CD4-positive, alpha-beta T cell treated with Interleukin-6 at 100 ng/mL for 8 hours (primary cell): Measurements from ENCODE around the gene GRAMD2A.
"Not testable (repeated sequence)": the region's sequence is repeated elsewhere in the genome, so short reads cannot be mapped to it uniquely, and the experiment has no call there.

Source experiments
- DNase-seq: peaks from one replicate; pipeline ENCODE4 v3.0.0-alpha.2; 2020; ENCODE audit warnings: mixed read lengths, low spot score

The GRAMD2A gene

DNA sequence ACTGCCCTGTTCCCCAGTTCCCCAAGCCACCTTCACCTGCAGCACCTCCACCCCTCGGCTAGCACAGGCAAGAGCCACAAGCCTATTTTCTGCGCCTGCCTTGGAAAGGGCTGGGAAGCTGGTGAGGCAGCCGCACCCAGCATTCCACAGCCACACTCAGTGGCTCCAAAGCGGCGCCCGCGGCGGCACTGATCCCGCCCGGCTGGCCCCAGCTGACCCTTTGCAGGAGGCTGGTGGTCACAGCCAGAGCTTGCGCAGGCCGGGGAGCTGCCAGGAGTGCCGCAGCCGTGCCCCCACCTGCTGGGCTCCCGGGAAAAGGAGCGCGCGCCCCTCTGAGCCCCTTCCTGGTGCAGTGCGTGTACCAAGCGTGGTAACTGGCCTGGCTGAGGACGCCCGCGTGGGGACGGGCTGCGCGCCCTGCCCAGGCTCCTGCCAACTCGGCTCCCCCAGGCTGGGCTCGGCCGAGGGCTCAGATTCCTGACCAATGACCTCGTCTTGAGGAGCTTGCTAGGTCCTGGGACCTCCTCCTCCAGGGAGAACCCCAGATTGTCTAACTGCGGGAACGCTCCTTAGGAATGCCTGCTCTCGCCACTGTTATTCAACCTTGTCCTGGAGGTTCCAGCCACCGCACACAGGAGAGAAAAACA, 13.3 kb downstream of the GRAMD2A start:
- no peak for DNase-seq

- no peak for DNase-seq
Observed at GRCh38 chr15:72183781-72184164, 13.8 kb downstream of the GRAMD2A start.

GRCh38 chr15:72182673-72183072, 14.9 kb downstream of the GRAMD2A start:
- DNase-seq: no peak

DNA sequence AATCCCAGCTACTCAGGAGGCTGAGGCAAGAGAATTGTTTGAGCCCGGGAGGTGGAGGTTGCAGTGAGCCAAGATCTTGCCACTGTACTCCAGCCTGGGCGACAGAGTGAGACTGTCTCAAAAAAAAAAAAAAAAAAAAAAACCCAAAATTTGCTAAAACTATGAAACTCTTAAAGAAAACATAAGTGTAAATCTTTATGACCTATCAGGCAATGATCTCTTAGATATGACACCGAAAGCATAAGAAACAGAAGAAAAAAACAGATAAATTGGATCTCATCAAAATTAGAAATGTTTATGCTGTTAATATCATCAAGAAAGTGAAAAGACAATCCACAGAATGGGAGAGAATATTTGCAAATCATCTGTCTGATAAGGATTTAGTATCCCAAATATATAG, 15.3 kb downstream of the GRAMD2A start:
- no peak for DNase-seq

GRCh38 chr15:72180761-72181324, 16.7 kb downstream of the GRAMD2A start:
- no peak for DNase-seq

DNA sequence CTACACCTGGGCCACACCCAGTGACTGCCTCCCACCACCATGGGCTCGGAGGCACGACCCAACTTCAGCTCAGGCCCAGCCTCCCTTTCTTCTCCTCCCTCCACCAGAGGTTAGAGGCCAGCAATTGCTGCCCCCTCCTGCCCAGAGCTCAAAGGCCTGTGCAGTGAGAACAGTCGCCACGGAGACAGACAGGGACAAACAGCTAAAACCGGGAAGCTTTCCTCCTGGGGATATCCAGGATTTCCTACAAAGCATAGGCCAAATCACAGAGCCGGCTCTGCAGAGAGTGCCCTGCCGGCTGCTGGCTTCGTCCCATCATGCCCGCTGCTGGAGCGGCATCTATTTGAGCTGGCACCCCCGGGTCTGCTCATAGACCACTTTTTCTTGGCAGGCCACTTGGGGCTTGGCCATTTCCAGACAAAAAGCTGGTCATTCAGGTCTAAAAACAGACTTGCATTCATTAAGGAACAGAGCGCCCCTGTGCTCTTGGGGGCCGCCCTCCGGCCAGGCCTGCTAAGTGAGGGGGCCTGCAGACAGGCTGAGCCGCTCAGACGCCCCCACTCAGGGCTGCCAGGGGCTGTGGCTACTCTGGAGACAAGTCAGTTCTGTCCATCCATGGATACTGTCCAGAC, 17.5 kb downstream of the GRAMD2A start:
- DNase-seq: no peak

DNA sequence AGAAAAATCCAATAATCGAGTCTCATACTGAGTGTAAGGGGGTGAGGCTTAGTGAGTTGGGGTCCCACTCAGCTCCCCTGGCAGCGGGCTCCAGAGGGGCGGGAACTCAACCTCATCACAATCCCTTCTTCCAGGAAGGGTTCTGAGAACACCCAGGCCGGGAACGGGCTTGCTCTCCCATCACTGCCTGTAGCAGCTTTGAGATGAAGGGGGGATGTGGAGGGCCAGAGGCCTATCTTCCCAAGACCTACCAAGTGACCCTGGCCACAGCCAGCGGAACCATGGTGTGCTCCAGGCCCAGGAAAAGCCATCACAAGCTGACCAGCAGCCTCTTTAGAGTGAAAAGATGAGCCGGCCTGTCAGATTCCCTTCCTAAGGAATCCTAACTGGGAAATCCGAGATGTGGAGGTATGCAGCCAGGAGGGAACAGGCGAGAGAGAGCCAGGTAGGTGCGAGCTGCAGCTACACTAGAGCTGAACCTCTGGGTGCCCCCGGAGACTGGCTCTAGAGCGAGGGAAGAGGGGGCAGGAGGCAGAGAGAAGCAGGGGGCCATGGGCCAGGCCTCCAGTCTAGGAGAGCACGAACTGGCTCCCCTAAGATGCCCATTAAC, 18.5 kb downstream of the GRAMD2A start:
- DNase-seq: no peak

DNA sequence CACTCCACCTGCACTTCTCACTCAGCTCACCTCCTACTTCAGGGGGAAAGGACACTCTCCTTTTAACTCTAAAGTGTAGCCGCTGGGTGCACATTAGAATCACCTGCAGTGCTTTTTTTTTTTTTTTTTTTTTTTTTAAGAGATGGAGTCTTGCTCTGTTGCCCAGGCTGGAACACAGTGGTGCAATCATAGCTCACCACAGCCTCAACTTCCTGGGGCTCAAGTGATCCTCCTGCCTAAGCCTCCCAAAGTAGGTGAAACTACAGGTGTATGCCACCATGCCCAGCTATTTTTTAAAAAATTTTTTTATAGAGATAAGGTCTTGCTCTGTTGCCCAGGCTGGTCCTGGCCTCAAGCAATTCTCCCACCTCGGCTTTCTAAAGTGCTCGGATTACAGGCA, 20.8 kb downstream of the GRAMD2A start:
- no peak for DNase-seq

DNA sequence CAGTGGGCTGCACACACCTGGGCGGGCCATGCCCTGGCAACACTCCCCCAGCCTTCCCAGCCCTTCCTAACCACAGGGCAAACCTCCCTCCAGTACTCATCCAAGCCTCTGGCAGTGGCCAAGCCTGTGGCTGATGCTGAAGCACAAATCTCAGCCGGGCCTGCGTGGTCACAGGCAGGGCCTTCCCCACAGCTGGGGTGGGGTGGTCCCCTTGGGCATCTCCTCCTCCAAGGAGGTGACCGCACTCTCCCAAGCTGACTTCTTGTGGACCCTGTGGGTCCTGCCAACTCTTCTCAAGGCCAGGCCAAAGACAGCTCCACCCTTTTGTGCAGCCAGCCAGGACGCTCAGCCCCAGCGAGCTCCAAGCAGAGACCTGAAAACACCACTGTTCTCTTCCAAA, 21.4 kb downstream of the GRAMD2A start:
- no peak for DNase-seq

- no peak for DNase-seq
Observed at GRCh38 chr15:72175186-72176044, 22.2 kb downstream of the GRAMD2A start.

- no peak for DNase-seq
Observed at GRCh38 chr15:72174551-72175165, 22.9 kb downstream of the GRAMD2A start.

- no peak for DNase-seq
Observed at GRCh38 chr15:72173864-72174550, 23.6 kb downstream of the GRAMD2A start.

DNA sequence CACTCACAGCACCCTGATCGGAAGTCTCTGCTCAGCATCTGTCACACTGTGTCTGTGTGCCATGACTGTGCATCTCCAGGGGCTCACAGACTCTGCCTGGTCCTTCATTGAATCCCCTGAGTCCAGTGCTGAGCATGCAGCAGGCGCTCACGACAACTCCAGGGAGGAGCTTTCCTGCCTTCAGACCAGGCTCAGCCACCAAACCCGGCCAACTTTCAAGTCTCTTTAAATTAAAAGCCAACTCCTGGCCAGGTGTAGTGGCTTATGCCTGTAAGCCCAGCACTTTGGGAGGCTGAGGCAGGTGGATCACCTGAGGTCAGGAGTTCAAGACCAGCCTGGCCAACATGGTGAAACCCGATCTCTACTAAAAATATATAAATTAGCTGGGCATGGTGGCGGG, 24.2 kb downstream of the GRAMD2A start:
- DNase-seq: no peak

DNA sequence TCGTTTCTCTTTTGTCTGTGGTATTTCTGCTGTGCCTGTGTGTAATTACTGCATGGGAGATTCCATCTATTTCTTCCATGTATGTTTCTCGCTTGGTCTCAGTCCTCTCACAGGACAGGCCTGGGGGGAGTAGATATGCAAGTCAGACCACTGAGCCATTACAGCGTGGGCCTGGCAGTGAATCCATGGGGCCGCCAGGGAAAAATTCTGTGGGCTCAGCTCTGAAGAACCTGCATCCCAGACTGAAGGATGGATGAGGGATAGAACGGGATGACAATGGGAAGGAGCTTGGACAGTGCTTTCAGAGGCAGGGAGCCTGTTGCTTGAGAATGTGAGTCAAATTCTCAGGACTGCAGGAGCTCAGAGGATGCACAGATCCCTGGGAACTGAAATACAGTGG, 24.8 kb downstream of the GRAMD2A start:
- no peak for DNase-seq

DNA sequence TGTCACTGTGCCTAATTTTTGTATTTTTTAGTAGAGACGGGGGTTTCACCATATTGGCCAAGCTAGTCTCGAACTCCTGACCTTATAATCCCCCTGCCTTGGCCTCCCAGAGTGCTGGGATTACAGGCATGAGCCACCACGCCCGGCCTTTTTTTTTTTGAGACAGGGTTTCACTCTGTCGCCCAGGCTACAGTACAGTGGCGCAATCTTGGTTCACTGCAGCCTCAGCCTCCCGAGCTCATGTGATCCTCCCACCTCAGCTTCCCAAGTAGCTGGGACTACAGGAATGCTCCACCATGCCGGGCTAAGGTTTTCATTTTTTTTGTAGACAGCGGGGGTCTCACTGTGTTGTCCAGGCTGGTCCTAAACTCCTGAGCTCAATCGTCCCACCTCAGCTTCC, 25.6 kb downstream of the GRAMD2A start:
- DNase-seq: not testable (repeated sequence)

- DNase-seq: no peak
Observed at GRCh38 chr15:72170691-72171090, 26.9 kb downstream of the GRAMD2A start.

- DNase-seq: no peak
Observed at GRCh38 chr15:72169921-72170611, 27.5 kb downstream of the GRAMD2A start.

DNA sequence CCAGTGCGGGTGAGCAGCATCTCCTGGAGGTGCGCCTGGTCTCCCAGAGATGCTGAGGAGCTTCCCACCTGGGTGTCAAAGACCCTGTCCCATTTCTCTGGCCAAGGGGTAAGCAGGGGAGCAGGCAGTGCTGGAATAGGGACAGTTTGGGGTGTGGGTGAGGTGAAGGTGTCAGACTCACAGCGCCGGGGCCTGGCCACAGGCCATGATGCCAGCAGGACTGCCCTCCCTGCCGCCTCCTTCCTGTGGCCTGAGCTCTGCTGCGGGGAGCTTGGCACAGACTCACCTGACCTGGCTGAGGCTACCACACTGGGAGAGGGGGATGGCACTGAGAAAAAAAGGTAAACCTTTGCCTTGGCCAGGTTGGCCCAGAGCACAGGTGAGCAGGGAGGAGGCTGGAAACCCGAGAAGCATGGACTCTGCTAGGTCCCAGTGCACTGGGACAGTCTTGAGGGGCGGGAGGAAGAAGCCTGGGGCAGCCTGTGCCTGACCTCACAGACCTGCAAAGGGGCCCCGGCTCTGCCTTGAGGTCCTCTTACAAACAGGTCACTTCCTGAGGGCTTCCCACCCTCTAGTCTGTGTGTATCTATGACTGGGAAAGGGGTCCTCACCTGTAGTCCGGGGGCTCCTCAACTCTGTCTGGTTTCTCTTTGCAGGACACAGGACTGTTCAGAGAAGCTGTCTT, 28.2 kb downstream of the GRAMD2A start:
- no peak for DNase-seq

DNA sequence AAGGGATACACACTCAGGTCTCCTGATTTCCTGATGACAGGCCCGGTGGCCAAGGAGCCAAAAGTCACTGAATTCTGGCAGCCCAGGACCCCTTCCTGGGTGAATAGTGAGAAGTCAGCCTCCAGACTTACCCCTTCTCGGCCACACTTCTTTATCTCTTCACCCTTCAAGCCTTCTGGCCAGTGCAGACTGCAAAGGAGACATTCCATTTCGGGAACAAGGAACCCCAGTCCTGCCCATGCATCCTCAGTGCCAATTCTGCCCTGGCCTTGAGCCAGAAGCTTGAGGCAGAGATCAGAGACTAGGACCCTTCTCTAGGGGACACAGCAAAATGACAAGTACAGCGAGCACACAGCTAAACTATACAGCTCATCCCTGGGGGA, 28.8 kb downstream of the GRAMD2A start:
- DNase-seq: no peak

DNA sequence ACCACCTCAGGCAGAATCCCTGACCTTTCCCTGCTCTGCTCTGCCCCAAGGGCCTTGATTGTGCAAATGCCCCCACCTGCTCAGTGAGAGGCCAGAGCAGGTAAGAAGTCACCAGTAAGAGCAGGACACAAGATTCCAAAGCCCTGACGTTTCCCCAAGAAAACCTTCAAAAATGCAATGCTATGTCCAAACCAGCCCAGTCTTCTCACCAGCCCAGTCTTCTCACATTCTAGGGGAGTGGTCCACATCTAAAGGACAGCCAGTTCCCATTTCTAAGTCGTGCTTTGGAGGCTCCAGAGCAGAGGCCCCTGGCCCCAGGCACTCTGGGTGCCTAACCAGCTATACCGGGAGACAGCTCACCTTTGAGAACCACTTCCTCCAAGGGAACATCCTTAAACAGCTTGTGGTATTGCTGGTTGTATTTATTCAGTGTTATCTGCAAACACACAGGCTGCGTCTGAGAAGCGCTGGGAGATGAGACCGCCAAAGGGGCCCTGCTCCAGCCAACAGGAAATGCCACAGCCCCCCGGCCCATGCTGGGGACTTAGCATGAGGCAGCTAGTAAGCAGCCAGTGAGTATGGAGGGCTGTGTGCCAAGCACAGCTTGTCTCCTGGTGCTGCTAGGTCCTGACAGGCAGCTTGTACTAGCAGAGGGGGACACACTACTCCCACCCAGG, 29.3 kb downstream of the GRAMD2A start:
- DNase-seq: no peak
